ENCODE results near the gene PTPRO.

Gene PTPRO

GRCh38 chr12:15634010-15634683 lies 311.8 kb downstream of the PTPRO start:
- H3K27ac ChIP-seq, result no peak overlapping the region
- TF ChIP-seq, protein P1, sequence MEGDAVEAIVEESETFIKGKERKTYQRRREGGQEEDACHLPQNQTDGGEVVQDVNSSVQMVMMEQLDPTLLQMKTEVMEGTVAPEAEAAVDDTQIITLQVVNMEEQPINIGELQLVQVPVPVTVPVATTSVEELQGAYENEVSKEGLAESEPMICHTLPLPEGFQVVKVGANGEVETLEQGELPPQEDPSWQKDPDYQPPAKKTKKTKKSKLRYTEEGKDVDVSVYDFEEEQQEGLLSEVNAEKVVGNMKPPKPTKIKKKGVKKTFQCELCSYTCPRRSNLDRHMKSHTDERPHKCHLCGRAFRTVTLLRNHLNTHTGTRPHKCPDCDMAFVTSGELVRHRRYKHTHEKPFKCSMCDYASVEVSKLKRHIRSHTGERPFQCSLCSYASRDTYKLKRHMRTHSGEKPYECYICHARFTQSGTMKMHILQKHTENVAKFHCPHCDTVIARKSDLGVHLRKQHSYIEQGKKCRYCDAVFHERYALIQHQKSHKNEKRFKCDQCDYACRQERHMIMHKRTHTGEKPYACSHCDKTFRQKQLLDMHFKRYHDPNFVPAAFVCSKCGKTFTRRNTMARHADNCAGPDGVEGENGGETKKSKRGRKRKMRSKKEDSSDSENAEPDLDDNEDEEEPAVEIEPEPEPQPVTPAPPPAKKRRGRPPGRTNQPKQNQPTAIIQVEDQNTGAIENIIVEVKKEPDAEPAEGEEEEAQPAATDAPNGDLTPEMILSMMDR (IDR thresholded peaks at IDR 0.05), result no peak
- TF ChIP-seq ZFX (IDR thresholded peaks at IDR 0.05; ENCODE audit: borderline replicate concordance), result no peak

DNA sequence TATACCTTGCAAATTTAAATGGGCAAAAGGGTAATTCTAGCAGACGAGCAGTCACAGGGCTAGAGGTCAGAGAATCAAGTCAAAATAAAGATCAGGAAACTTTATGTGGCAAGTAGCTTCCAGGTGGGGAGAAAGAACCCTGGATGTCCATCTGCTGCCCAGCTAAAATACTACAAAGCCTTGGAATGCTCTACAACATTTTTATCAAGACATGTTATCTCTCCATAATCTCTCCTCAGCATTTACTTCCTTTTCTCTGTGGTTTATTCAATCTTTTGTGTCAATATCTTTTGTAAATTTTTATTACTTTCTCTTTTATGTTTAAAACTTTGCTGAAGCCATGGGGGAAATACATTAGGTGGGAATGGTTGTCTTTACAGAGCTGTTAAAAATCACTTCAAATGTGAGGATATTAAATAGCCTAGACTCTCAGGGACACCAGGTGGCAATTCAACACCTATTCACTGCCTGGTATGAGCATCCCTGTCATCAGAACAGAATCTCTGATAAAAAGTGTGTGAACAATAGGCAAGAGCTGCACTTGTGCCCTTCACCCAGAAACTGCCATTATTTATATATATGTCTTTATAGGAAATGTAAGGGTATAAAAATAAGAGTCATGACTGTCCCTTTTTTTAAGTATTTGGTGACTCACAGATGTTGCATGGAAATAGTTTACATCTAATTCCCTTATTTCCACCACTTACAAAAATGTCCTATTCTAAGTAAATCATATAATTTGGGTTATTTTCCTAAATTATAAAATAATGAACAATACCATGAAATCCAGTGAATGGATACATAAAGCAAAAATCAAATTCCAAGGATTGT lies 314.0 kb downstream of the PTPRO start:
- no peak overlapping the region for H3K27ac ChIP-seq
- TF ChIP-seq, protein P1 (IDR thresholded peaks at IDR 0.05), result no peak
- TF ChIP-seq ZFX (IDR thresholded peaks at IDR 0.05; ENCODE audit: borderline replicate concordance), result no peak

GRCh38 chr12:15638231-15638630 lies 315.9 kb downstream of the PTPRO start:
- TF ChIP-seq, protein P1 (IDR thresholded peaks at IDR 0.05), result no peak
- TF ChIP-seq ZFX (IDR thresholded peaks at IDR 0.05; ENCODE audit: borderline replicate concordance), result no peak
- no peak overlapping the region for H3K27ac ChIP-seq

DNA sequence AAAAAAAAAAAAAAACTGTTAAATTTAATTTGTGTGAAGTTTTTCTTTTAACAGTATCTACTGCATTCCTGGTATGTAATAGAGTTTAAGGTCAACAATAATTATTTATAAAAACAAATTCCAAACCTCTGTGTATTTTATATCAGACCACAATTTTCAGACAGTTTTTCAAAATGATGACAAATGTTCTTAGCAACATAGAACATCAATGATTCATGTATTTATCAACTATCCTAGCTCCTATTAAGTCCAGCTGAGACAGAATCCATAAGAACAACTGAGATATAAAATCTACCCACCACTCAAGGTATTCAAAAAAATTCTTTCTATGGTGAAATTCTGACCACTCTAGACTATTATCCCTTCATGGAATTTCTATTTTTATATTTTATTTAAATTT lies 322.4 kb downstream of the PTPRO start:
- TF ChIP-seq, protein P1 (IDR thresholded peaks at IDR 0.05), result no peak
- no peak for TF ChIP-seq ZFX (IDR thresholded peaks at IDR 0.05; ENCODE audit: borderline replicate concordance)
- no peak overlapping the region for H3K27ac ChIP-seq

- no peak overlapping the region for H3K27ac ChIP-seq
- TF ChIP-seq, protein P1 (IDR thresholded peaks at IDR 0.05), result no peak
- TF ChIP-seq ZFX (IDR thresholded peaks at IDR 0.05; ENCODE audit: borderline replicate concordance), result no peak
These were observed 324.3 kb downstream of the PTPRO start for GRCh38 chr12:15646581-15646980.
